GM12878 (cell line): ENCODE measurements around the gene BHLHE23. TPM values are rescaled to one million over a fixed set of nuclear protein-coding genes. Genes with fewer than 3 reads are reported as not detected.

Source experiments
- ATAC-seq: fragments of 200-7000 bp; cut with Tn5 transposase; 3 replicates; pipeline ENCODE4 v1.9.1; 2020; ENCODE audit warnings: mild to moderate bottlenecking, moderate library complexity
- BruUV-seq: library from RNA; stranded (reverse); fragments of 400-500 nt; replicated peaks from 2 replicates; lab custom pipeline; 2021; lab: Mats Ljungman, UMichigan
- CTCF ChIA-PET: fragments of 300-600 bp; sonication (Branson Sonifier 250); formaldehyde crosslinking; extraction: SDS; loops from one replicate; lab custom pipeline; 2021; ENCODE audit warnings: inconsistent platforms; lab: Yijun Ruan, JAX
- POLR2A ChIA-PET: fragments of 350-600 bp; formaldehyde crosslinking; extraction: SDS; loops from one replicate; lab custom pipeline; 2021; ENCODE audit warnings: inconsistent platforms; lab: Charles Lee
- RAD21 ChIA-PET: fragments of 300-600 bp; sonication (Branson Sonifier 250); formaldehyde crosslinking; loops from one replicate; lab custom pipeline; 2023; ENCODE audit warnings: antibody characterized with exemption; ENCODE audit not compliant: unreplicated experiment; lab: Charles Lee
- SMC1A ChIA-PET: fragments of 300-600 bp; sonication (Branson Sonifier 250); formaldehyde crosslinking; loops from one replicate; lab custom pipeline; 2023; ENCODE audit not compliant: unreplicated experiment, uncharacterized antibody; lab: Charles Lee
- DNase-seq: peaks from one replicate; pipeline ENCODE4 v3.0.0-alpha.2; 2011; ENCODE audit warnings: low read depth, low spot score
- FAIRE-seq: peaks from 3 replicates; lab custom pipeline; 2011; peaks lifted over from hg19 to GRCh38; lab: Jason Lieb, UNC
- H2AFZ ChIP-seq: 2 replicates; pipeline ENCODE4 v1.6.0; 2011; ENCODE audit warnings: low read depth, low read length, control low read depth; ENCODE audit not compliant: control insufficient read depth
- H3K27ac ChIP-seq: 2 replicates; pipeline ENCODE4 v1.5.1; 2011; ENCODE audit warnings: control low read depth; ENCODE audit not compliant: control insufficient read depth, insufficient read depth
- H3K27me3 ChIP-seq, 2 experiments: replicated peaks in 1 of 2; 2 replicates each; pipeline versions ENCODE4 v1.6.0 to v1.6.1; 2011; ENCODE audit warnings: low read length in 1 of 2; ENCODE audit not compliant: control insufficient read depth in 2 of 2, insufficient read depth in 2 of 2
- H3K36me3 ChIP-seq, 2 experiments: 2 replicates each; pipeline ENCODE4 v1.5.1; 2011; ENCODE audit warnings: low read length in 1 of 2; ENCODE audit not compliant: control insufficient read depth in 2 of 2, insufficient read depth in 2 of 2
- H3K4me1 ChIP-seq: 2 replicates; pipeline ENCODE4 v1.6.1; 2011; ENCODE audit warnings: mild to moderate bottlenecking, low read length, moderate library complexity, mixed read lengths; ENCODE audit not compliant: control insufficient read depth, insufficient read depth
- H3K4me2 ChIP-seq: 2 replicates; pipeline ENCODE4 v1.6.0; 2011; ENCODE audit warnings: control low read depth; ENCODE audit not compliant: control insufficient read depth, insufficient read depth
- H3K4me3 ChIP-seq: fragments of 200-600 bp; sonication (generic); 2 replicates; pipeline ENCODE4 v1.5.1; 2016
- H3K79me2 ChIP-seq: 2 replicates; pipeline ENCODE4 v1.6.0; 2011; ENCODE audit warnings: low read length; ENCODE audit not compliant: control insufficient read depth, insufficient read depth
- H3K9ac ChIP-seq: 2 replicates; pipeline ENCODE4 v1.8.0; 2011; ENCODE audit warnings: low read length, control low read depth, mixed read lengths; ENCODE audit not compliant: control insufficient read depth, insufficient read depth
- H3K9me3 ChIP-seq: replicated peaks from 3 replicates; pipeline ENCODE4 v1.5.1; 2011; ENCODE audit warnings: mild to moderate bottlenecking, low read length; ENCODE audit not compliant: control insufficient read depth, insufficient read depth
- H4K20me1 ChIP-seq: 2 replicates; pipeline ENCODE4 v1.6.0; 2011; ENCODE audit not compliant: control insufficient read depth, insufficient read depth
- BCL3 ChIP-seq: IDR thresholded peaks from 2 replicates; pipeline ENCODE4 v1.6.1; 2011; ENCODE audit warnings: borderline replicate concordance, low read depth, mild to moderate bottlenecking, moderate library complexity, low read length; ENCODE audit not compliant: insufficient read depth, poor library complexity, severe bottlenecking
- E4F1 ChIP-seq: fragments of 450-650 bp; IDR thresholded peaks from 2 replicates; pipeline ENCODE4 v1.6.1; 2018; ENCODE audit warnings: borderline replicate concordance, mild to moderate bottlenecking; ENCODE audit not compliant: partially characterized antibody
- ELK1 ChIP-seq: IDR thresholded peaks from 2 replicates; pipeline ENCODE4 v1.6.1; 2012; ENCODE audit warnings: low read depth, low read length, improper control_type of control experiment
- IRF3 ChIP-seq: fragments of 450-650 bp; IDR thresholded peaks from 2 replicates; pipeline ENCODE4 v1.6.1; 2014; ENCODE audit warnings: mild to moderate bottlenecking
- MEF2A ChIP-seq: IDR thresholded peaks from 2 replicates; pipeline ENCODE4 v1.6.1; 2011; ENCODE audit warnings: low read depth, mild to moderate bottlenecking, low read length, moderate library complexity; ENCODE audit not compliant: insufficient read depth
- POLR2AphosphoS5 ChIP-seq: IDR thresholded peaks from 2 replicates; pipeline ENCODE4 v1.6.1; 2011; ENCODE audit warnings: mild to moderate bottlenecking, low read length, inconsistent platforms
- SUZ12 ChIP-seq: fragments of 200-600 bp; sonication (generic); IDR thresholded peaks from one replicate; pipeline ENCODE4 v1.6.1; 2018; ENCODE audit warnings: antibody characterized with exemption, mild to moderate bottlenecking; ENCODE audit not compliant: unreplicated experiment
- USF1 ChIP-seq: IDR thresholded peaks from 2 replicates; pipeline ENCODE4 v1.6.1; 2011; ENCODE audit warnings: borderline replicate concordance, low read depth, mild to moderate bottlenecking, moderate library complexity, mixed read lengths, low read length; ENCODE audit not compliant: insufficient read depth; ENCODE audit errors: extremely low read length
- YBX1 ChIP-seq: fragments of 450-650 bp; IDR thresholded peaks from 2 replicates; pipeline ENCODE4 v1.6.1; 2016; ENCODE audit warnings: antibody characterized with exemption
- WGBS: methylation state at CpG from one replicate; pipeline ENCODE4 v1.1.6; 2016; ENCODE audit warnings: low lambda C conversion rate; ENCODE audit not compliant: insufficient replicate concordance, insufficient coverage; ENCODE audit errors: missing lambda C conversion rate; 5-methylcytosine and 5-hydroxymethylcytosine counted together
- in situ Hi-C: fragments of 300-500 bp; cut with MboI; formaldehyde crosslinking; loops from 9 replicates; pipeline ENCODE4 v1.14.3; 2018; ENCODE audit warnings: mixed read lengths
- intact Hi-C: fragments of 100-400 bp; cut with micrococcal nuclease; formaldehyde crosslinking; loops from one replicate; pipeline ENCODE4 v1.14.2; 2022; ENCODE audit not compliant: unreplicated experiment
- polyA plus RNA-seq, 11 experiments: library from polyadenylated mRNA; depleted of rRNA in 4 of 11; unstranded in 6 of 11; stranded (reverse) in 5 of 11; fragments of >200 nt; fragmentation: Nextera tagmentation in 4 of 11; fragmentation: Illumina TruSeq in 1 of 11; extraction: Ambion mirVana in 4 of 11; extraction: Trizol in 1 of 11; gene quantifications; 1 replicate in 1 of 11; 2 replicates in 10 of 11; pipeline versions ENCODE4 v1.2.1 to v1.2.3, GENCODE V29; 2011 to 2016; ENCODE audit warnings: inconsistent platforms in 2 of 11, missing spikeins in 2 of 11, low read depth in 1 of 11
- total RNA-seq, 4 experiments: library from RNA; depleted of rRNA in 3 of 4; stranded (reverse); fragments of >200 nt in 3 of 4; fragmentation: Illumina TruSeq in 1 of 4; extraction: Trizol in 1 of 4; gene quantifications; 2 replicates each; pipeline versions ENCODE4 v1.2.1 to v1.2.3, GENCODE V29; 2013 to 2021

Gene BHLHE23
- total and polyA plus RNA-seq, 10 of the 15 experiments (the other 5 are each of a cell fraction or from before 2014, with no cell fraction given): 0.28 to 0.33 TPM; not detected in 8

GRCh38 chr20:63047946-63048345 is 41.2 kb upstream of the BHLHE23 start:
- Histone ChIP-seq H3K9ac (no peak overlapping the region), H4K20me1 (no peaks in the 10 kb centered on the region), H3K9me3 (peaks cover 3% of the 10 kb centered on the region; the same call in 1 of the 3 replicates), H3K4me1 (peaks cover 2% of the 10 kb centered on the region), H2AFZ (no peak overlapping the region), H3K4me2 (no peak overlapping the region), H3K36me3 (no peaks in the 10 kb centered on the region), H3K79me2 (no peaks in the 10 kb centered on the region), H3K27me3 (no peaks in the 10 kb centered on the region), H3K4me3 (no peak overlapping the region), H3K27ac (no peak overlapping the region)
- BruUV-seq: no TSS peak
- TF ChIP-seq YBX1 (no peak), SUZ12 (no peak), ELK1 (no peak)
- ChIA-PET RAD21 (no interaction called here), CTCF (no interaction called here), POLR2A (no interaction called here), SMC1A (no interaction called here)
- in situ Hi-C loops: no loop called here
- ATAC-seq (no peak), FAIRE-seq (no peak), DNase-seq (no peak)
- 75% methylated on average over 10 of the region's 10 CpGs for WGBS
- intact Hi-C loops: no loop called here

GRCh38 chr20:63047267-63047666 is 40.5 kb upstream of the BHLHE23 start:
- CTCF ChIA-PET: no interaction called here
- no peak for ATAC-seq
- 83% methylated on average over 10 of the region's 10 CpGs for WGBS
- H3K9me3 ChIP-seq: peaks cover 3% of the 10 kb centered on the region; the same call in 1 of the 3 replicates
- peaks cover 6% of the 10 kb centered on the region for H3K4me1 ChIP-seq
- no peak for DNase-seq
- H3K27ac ChIP-seq: no peak overlapping the region
- in situ Hi-C loops (no loop called here), intact Hi-C loops (no loop called here)
- H3K9ac ChIP-seq: no peak overlapping the region
- FAIRE-seq: no peak
- POLR2A ChIA-PET: no interaction called here
- H3K4me2 ChIP-seq: no peak overlapping the region
- H2AFZ ChIP-seq: no peak overlapping the region
- no TSS peak for BruUV-seq
- H3K36me3 ChIP-seq: no peaks in the 10 kb centered on the region
- RAD21 ChIA-PET: no interaction called here
- H3K27me3 ChIP-seq: no peaks in the 10 kb centered on the region
- no peak overlapping the region for H3K4me3 ChIP-seq
- H3K79me2 ChIP-seq: no peaks in the 10 kb centered on the region
- SMC1A ChIA-PET: no interaction called here
- H4K20me1 ChIP-seq: no peaks in the 10 kb centered on the region
- no peak for TF ChIP-seq USF1
- TF ChIP-seq IRF3: no peak
- no peak for TF ChIP-seq POLR2AphosphoS5
- no peak for TF ChIP-seq BCL3
- TF ChIP-seq MEF2A: no peak
- TF ChIP-seq E4F1: no peak
